GM19328 (cell line): ENCODE measurements around the gene SKI.

Experiments used
- ATAC-seq: cut with Tn5 transposase; IDR thresholded peaks from one replicate; pipeline ENCODE4 v1.9.1; 2021; ENCODE audit warnings: mild to moderate bottlenecking, moderate library complexity; ENCODE audit not compliant: unreplicated experiment

SKI gene

GRCh38 chr1:2209400-2210083 is 18.6 kb upstream of the SKI start:
- ATAC-seq, result no peak

GRCh38 chr1:2210084-2210653 is 17.9 kb upstream of the SKI start:
- no peak for ATAC-seq

- ATAC-seq, result no peak
Measured at GRCh38 chr1:2210786-2211185, 17.3 kb upstream of the SKI start.

GRCh38 chr1:2212274-2212531 is 15.9 kb upstream of the SKI start:
- ATAC-seq, result no peak

GRCh38 chr1:2212532-2213491 is 15.3 kb upstream of the SKI start:
- ATAC-seq, result no peak

GRCh38 chr1:2213576-2214505 is 14.3 kb upstream of the SKI start:
- ATAC-seq, result no peak

GRCh38 chr1:2214541-2215241 is 13.4 kb upstream of the SKI start:
- no peak for ATAC-seq

GRCh38 chr1:2215329-2215728 is 12.8 kb upstream of the SKI start:
- no peak for ATAC-seq

GRCh38 chr1:2215909-2216766 is 12.0 kb upstream of the SKI start:
- no peak for ATAC-seq

- no peak for ATAC-seq
Measured at GRCh38 chr1:2216767-2217058, 11.4 kb upstream of the SKI start.

- no peak for ATAC-seq
Measured at GRCh38 chr1:2221271-2221670, 6.8 kb upstream of the SKI start.

GRCh38 chr1:2224170-2224584 is 3.9 kb upstream of the SKI start:
- no peak for ATAC-seq

- no peak for ATAC-seq
Measured at GRCh38 chr1:2224631-2225428, 3.3 kb upstream of the SKI start.

GRCh38 chr1:2226525-2227345 is 1.4 kb upstream of the SKI start:
- no peak for ATAC-seq

- ATAC-seq, result peak; percentile 87
Measured at GRCh38 chr1:2227346-2228156, 568 bp upstream of the SKI start.

GRCh38 chr1:2228694-2229036 is 546 bp downstream of the SKI start:
- no peak for ATAC-seq
